HL-60 (cell line): ENCODE data around the gene HACD1.

Experiments used
- CTCF ChIP-seq: IDR thresholded peaks from one replicate; pipeline ENCODE4 v1.5.1; 2011; ENCODE audit warnings: low read length, control low read depth, inconsistent platforms; ENCODE audit not compliant: insufficient read depth
- GABPA ChIP-seq: IDR thresholded peaks from 2 replicates; pipeline ENCODE4 v1.6.1; 2012; ENCODE audit warnings: low read depth
- POLR2AphosphoS5 ChIP-seq: IDR thresholded peaks from 2 replicates; pipeline ENCODE4 v1.6.1; 2012; ENCODE audit warnings: low read depth
- REST ChIP-seq: IDR thresholded peaks from 2 replicates; pipeline ENCODE4 v1.6.1; 2012; ENCODE audit warnings: low read depth; ENCODE audit not compliant: insufficient replicate concordance
- SPI1 ChIP-seq: IDR thresholded peaks from 2 replicates; pipeline ENCODE4 v1.6.1; 2012; ENCODE audit warnings: low read depth, mild to moderate bottlenecking, borderline replicate concordance

- TF ChIP-seq CTCF (no peak), REST (no peak), POLR2AphosphoS5 (peak; percentile 10), GABPA (no peak), SPI1 (0 out of 2 replicates have a peak, but pooled peaks have one; percentile 54)
Observed at GRCh38 chr10:17643755-17644484, 26.7 kb upstream of the HACD1 start, which contains the start of gene STAM.
